RWPE1 (cell line): ENCODE results near the gene ZSWIM6.
A peak's percentile ranks its signal among the peaks of the same experiment; 100 is the strongest.

ENCODE experiments used
- CTCF ChIA-PET: fragments of 350-600 bp; sonication (Branson Sonifier 250); formaldehyde crosslinking; extraction: SDS; loops from one replicate; lab custom pipeline; 2021; lab: Yijun Ruan, JAX
- POLR2A ChIA-PET: fragments of 400-600 bp; formaldehyde crosslinking; extraction: SDS; loops from one replicate; lab custom pipeline; 2020; ENCODE audit warnings: antibody characterized with exemption; ENCODE audit not compliant: low non-redundant PET; lab: Yijun Ruan, JAX
- DNase-seq: peaks from one replicate; pipeline ENCODE4 v3.0.0; 2012; ENCODE audit warnings: low spot score
- H3K27ac ChIP-seq: fragments of 450-650 bp; 2 replicates; pipeline ENCODE4 v1.5.1; 2017
- CTCF ChIP-seq: fragments of 450-650 bp; conservative IDR thresholded peaks from 2 replicates; pipeline ENCODE4 v1.5.1; 2017; ENCODE audit warnings: low read depth, mild to moderate bottlenecking

ZSWIM6 gene

DNA sequence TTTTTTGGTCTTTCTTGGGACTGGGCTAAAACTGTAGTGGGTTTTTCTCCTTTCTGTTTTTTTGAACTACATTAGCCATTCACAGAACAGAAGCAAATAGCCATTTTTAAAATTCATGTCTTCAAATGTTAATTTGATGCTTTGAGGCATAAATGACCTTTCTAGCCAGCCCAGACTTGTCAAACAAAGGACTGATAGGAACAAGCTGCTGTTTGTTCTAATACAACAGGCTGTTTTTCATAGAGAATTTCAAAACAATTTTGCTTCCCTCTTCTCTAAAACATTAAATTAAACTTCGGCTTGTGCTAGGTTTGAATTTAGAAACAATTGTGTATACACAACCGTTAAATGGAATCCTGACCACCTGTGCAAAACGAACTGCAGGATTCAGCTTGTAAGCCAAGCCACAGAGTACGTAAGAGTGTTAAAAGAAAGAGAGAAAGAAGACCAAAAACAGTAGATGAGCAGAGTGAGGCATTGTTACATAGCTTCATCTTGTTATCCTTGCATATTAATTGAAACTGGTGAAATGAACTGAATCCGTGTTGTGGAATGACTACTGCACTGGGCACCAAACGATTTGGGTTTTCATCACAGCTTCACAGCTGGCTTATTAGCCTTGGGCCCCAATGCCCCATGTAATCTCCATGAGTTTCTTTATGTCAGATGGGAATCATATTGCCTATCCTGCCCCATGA is 100.0 kb downstream of the ZSWIM6 start:
- no peak for DNase-seq
- ChIA-PET CTCF (interaction anchor here (0.6 to 1.1 kb wide), 2 partner anchors 14 to 58 kb away, joined by 3 to 5 read pairs; no protein-coding TSS in a partner anchor), POLR2A (no interaction called here)
- no peak for TF ChIP-seq CTCF
- no peak overlapping the region for H3K27ac ChIP-seq

DNA sequence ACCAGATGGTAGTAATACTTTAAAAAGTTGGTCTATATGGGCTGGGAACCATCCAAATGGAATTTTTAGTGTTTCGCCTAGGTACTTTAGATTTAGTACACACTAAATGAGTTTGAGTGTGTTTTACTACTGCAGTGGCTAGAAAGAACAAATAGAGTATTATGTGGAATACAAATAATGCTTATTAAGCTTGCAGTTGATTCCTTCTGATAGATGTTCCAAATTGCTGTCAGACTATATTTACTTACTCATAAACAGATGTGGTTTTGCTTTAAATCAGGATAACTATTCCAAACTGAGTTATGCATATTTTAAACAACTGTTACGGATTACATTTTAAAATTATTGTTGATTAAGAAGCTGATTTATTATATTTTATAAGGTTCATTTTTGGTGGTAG is 103.3 kb downstream of the ZSWIM6 start:
- CTCF ChIA-PET: interaction anchor here (0.6 kb wide), 1 partner anchor 11 kb away, joined by 3 read pairs; no protein-coding TSS in a partner anchor
- H3K27ac ChIP-seq: no peak overlapping the region
- POLR2A ChIA-PET: no interaction called here
- TF ChIP-seq CTCF: no peak
- DNase-seq: no peak

- CTCF ChIA-PET: interaction anchor here (0.6 kb wide), 1 partner anchor 363 kb away, joined by 3 read pairs; no protein-coding TSS in a partner anchor
- no peak for DNase-seq
- POLR2A ChIA-PET: no interaction called here
- H3K27ac ChIP-seq: no peak overlapping the region
- no peak for TF ChIP-seq CTCF
These were observed 106.4 kb downstream of the ZSWIM6 start for GRCh38 chr5:61438298-61438970.

GRCh38 chr5:61440086-61440485 is 108.0 kb downstream of the ZSWIM6 start:
- ChIA-PET POLR2A (no interaction called here), CTCF (no interaction called here)
- no peak overlapping the region for H3K27ac ChIP-seq
- DNase-seq: no peak
- TF ChIP-seq CTCF: no peak

DNA sequence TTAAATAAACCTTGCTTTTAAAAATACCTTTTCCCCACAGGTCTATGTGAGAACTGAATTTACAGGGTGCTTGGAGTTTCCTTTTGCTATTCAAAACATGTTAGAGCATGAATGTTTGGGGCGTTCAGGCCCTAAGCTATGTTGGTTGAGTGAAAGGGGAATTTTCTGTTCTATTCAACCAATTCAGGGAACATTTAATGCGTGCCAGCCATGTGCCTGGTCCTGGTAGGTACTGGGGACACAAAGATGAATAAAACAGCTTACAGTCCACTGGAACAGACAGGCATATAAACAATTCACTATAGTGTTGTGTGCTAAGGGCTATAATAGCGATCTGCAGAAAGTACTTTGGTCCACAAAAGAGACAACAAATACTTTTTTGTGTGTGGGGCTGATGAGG is 108.5 kb downstream of the ZSWIM6 start:
- DNase-seq: peak; percentile 63
- CTCF ChIA-PET: interaction anchor here (0.5 to 1.1 kb wide), 2 partner anchors 14 to 34 kb away, joined by 3 read pairs; no protein-coding TSS in a partner anchor
- no peak overlapping the region for H3K27ac ChIP-seq
- POLR2A ChIA-PET: no interaction called here
- TF ChIP-seq CTCF: no peak

DNA sequence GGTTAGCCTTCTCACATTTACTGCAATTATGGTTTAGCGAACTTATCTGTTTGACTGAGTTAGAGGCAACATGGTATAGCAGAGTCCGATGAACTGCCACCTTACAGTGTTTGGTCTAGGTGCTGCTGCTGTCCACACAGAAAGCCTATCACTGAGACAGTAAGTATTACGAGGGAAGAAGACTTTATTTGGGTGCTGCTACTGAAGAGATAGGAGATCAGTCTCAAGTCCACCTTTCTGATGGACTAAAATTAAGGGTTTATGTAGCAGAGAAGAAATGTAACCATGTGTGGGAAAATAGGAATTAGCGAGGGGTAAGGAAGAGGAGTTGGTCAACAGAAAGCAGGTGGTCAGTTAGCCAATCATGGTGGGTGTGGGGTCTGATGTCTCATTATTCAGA is 109.7 kb downstream of the ZSWIM6 start:
- CTCF ChIA-PET: interaction anchor here (1.1 kb wide), 1 partner anchor 33 kb away, joined by 3 read pairs; no protein-coding TSS in a partner anchor
- no peak for DNase-seq
- POLR2A ChIA-PET: no interaction called here
- no peak overlapping the region for H3K27ac ChIP-seq
- TF ChIP-seq CTCF: no peak
